ENCODE results near the gene CARF. TPM values are rescaled to one million over a fixed set of nuclear protein-coding genes. Genes with fewer than 3 reads are reported as not detected.

CARF gene
- total and polyA plus RNA-seq, 2 donors (not counting 3 experiments of a cell fraction or from before 2014, with no cell fraction given): 1.0 to 3.7 TPM

GRCh38 chr2:202982779-202983491 is 70.9 kb downstream of the CARF start:
- Histone ChIP-seq H3K4me1 (ENCODE audit: control insufficient read depth, extremely low read depth, insufficient read depth, low read length) (no peaks in the 10 kb centered on the region), H3K36me3 (ENCODE audit: control insufficient read depth in 2 of 2, extremely low read depth in 1 of 2, insufficient read depth in 2 of 2, low read length in 2 of 2) (no peaks in the 10 kb centered on the region), H3K4me3 (replicated peaks in 1 of 3; ENCODE audit: insufficient read depth in 1 of 3, low read depth in 1 of 3, low read length in 3 of 3) (no peak overlapping the region), H3K4me2 (ENCODE audit: insufficient read depth, low read length) (no peak overlapping the region), H3K9me3 (replicated peaks; ENCODE audit: control insufficient read depth, insufficient read depth, low read length) (no peaks in the 10 kb centered on the region), H3K9ac (replicated peaks; ENCODE audit: extremely low read depth, insufficient read depth, low read length) (no peak overlapping the region), H3K9me1 (replicated peaks; ENCODE audit: control insufficient read depth, extremely low read depth, insufficient read depth, low read length) (no peaks in the 10 kb centered on the region), H3K27me3 (ENCODE audit: control insufficient read depth in 2 of 2, insufficient read depth in 2 of 2, low read length in 2 of 2) (no peaks in the 10 kb centered on the region), H3K79me2 (ENCODE audit: control insufficient read depth, insufficient read depth, low read length) (no peaks in the 10 kb centered on the region), H4K20me1 (replicated peaks; ENCODE audit: control insufficient read depth, extremely low read depth, insufficient read depth, low read length) (no peaks in the 10 kb centered on the region), H3K27ac (ENCODE audit: insufficient read depth, low read depth, low read length) (no peak overlapping the region), H2AFZ (ENCODE audit: low read depth, low read length) (no peak overlapping the region)
- intact Hi-C loops (cut with micrococcal nuclease) (no loop called here), dilution Hi-C loops (cut with MboI; ENCODE audit: extremely low pct_ligation_motif_present, low sequenced_read_pairs) (no loop called here)
- ChIA-PET CTCF (interaction anchor here (1.2 to 1.4 kb wide), 2 partner anchors 13 to 16 kb away, joined by 3 to 4 read pairs; no protein-coding TSS in a partner anchor), POLR2A (no interaction called here)
- FAIRE-seq: no peak
- BruUV-seq (replicated peaks): no TSS peak
- TF ChIP-seq EZH2 (IDR thresholded peaks at IDR 0.05; ENCODE audit: borderline replicate concordance, low read depth, low read length, severe bottlenecking) (no peak), GATA2 (IDR thresholded peaks at IDR 0.05; ENCODE audit: insufficient read depth, insufficient read length, low read depth, low read length) (no peak), POLR2AphosphoS5 (IDR thresholded peaks at IDR 0.05; ENCODE audit: insufficient read depth, low read depth, low read length) (no peak), JUN (IDR thresholded peaks at IDR 0.05; ENCODE audit: borderline replicate concordance, insufficient read depth, insufficient read length, low read depth) (no peak), FOS (IDR thresholded peaks at IDR 0.05; ENCODE audit: borderline replicate concordance, insufficient read depth, low read length) (no peak), POLR2A (IDR thresholded peaks at IDR 0.05; ENCODE audit: low read depth, low read length) (no peak), MAX (IDR thresholded peaks at IDR 0.05; ENCODE audit: insufficient read depth, insufficient read length) (no peak), CTCF (IDR thresholded peaks at IDR 0.05; ENCODE audit: extremely low read depth in 1 of 2, insufficient read depth in 1 of 2, low read depth in 1 of 2, low read length in 2 of 2) (no peak)
- DNase-seq (ENCODE audit: low read depth, low spot score): no peak

All from endothelial cell of umbilical vein (primary cell).